Right lobe of liver (tissue), 6 donors: ENCODE results near the gene DDI2. TPM values are rescaled to one million over a fixed set of nuclear protein-coding genes. Genes with fewer than 3 reads are reported as not detected.

Experiments
- ATAC-seq, 4 donors: fragments of 200-7000 bp; cut with Tn5 transposase; one replicate each; pipeline ENCODE4 v1.9.1; 2020; ENCODE audit warnings: mild to moderate bottlenecking in 4 of 4, moderate library complexity in 4 of 4
- DNase-seq, 3 donors: peaks; one replicate each; pipeline ENCODE4 v3.0.0-alpha.2; 2020
- H3K27ac ChIP-seq, 3 donors: fragments of 200-600 bp; one replicate each; pipeline ENCODE4 v1.8.0; 2022
- H3K27me3 ChIP-seq, 2 donors: fragments of 200-600 bp; one replicate each; pipeline ENCODE4 v1.8.0; 2022
- H3K36me3 ChIP-seq, 4 donors: fragments of 200-600 bp; sonication (generic) in 1 of 4; one replicate each; pipeline versions ENCODE4 v1.5.1 to v1.8.0; 2017 to 2022; ENCODE audit warnings: control low read depth in 1 of 4
- H3K4me1 ChIP-seq, 4 donors: fragments of 200-600 bp; sonication (generic) in 1 of 4; one replicate each; pipeline versions ENCODE4 v1.5.1 to v1.8.0; 2017 to 2022; ENCODE audit warnings: control low read depth in 1 of 4
- H3K4me3 ChIP-seq, 3 donors: fragments of 200-600 bp; one replicate each; pipeline ENCODE4 v1.8.0; 2022
- H3K9me3 ChIP-seq, 4 donors: fragments of 200-600 bp; sonication (generic) in 1 of 4; one replicate each; pipeline versions ENCODE4 v1.5.1 to v1.8.0; 2017 to 2022; ENCODE audit warnings: control low read depth in 1 of 4
- CTCF ChIP-seq, 4 donors: fragments of 200-600 bp in 3 of 4; fragments of 450-650 bp in 1 of 4; IDR thresholded peaks; one replicate each; pipeline versions ENCODE4 v1.5.1 to v1.8.0; 2016 to 2022; ENCODE audit warnings: antibody characterized with exemption in 4 of 4, mild to moderate bottlenecking in 2 of 4
- POLR2A ChIP-seq: fragments of 450-650 bp; IDR thresholded peaks from one replicate; pipeline ENCODE4 v1.6.1; 2017; ENCODE audit warnings: antibody characterized with exemption, mild to moderate bottlenecking
- WGBS: methylation state at CpG from one replicate; pipeline ENCODE4 v1.1.6; 2018; ENCODE audit warnings: low coverage, low lambda C conversion rate; ENCODE audit not compliant: insufficient coverage; ENCODE audit errors: missing lambda C conversion rate; 5-methylcytosine and 5-hydroxymethylcytosine counted together
- intact Hi-C, 2 donors: fragments of 100-400 bp; cut with DNase I; formaldehyde crosslinking; loops; one replicate each; pipeline versions ENCODE4 v1.11.2 to v1.14.1; 2022
- long read RNA-seq: library from polyadenylated mRNA; unstranded; transcript quantifications from one replicate; pipeline ENCODE4 v2.0.0, GENCODE V29; 2019
- total RNA-seq, 6 experiments: library from RNA; depleted of rRNA in 2 of 6; stranded (reverse); fragments of >200 nt in 2 of 6; fragmentation: NEBNext Ultra II Directional in 3 of 6; extraction: Animal tissue kit (Norgen Biotek cat#: 25700) in 3 of 6; gene quantifications; one replicate each; pipeline versions ENCODE4 v1.1.0 to v1.2.4, GENCODE V29; 2016 to 2023
- donor health status: DM: no; HTN: yes; CAD: no.
- donor health status: DM: no; HTN: no; CAD: no.
- donor health status: DM: no; HTN: no; CAD: no.
- donor health status: DM: no; HTN: yes; CAD: no.
- donor health status: DM: no; HTN: yes; CAD: no.

Gene DDI2
- total RNA-seq: 10 to 100 TPM; 24.9 to 70.0 (median 42.9) TPM
- long read RNA-seq, partial matches to known transcripts: 0 of 4 reads
- long read RNA-seq, other reads (novel, unspliced or antisense): 4 of 4 reads

DNA sequence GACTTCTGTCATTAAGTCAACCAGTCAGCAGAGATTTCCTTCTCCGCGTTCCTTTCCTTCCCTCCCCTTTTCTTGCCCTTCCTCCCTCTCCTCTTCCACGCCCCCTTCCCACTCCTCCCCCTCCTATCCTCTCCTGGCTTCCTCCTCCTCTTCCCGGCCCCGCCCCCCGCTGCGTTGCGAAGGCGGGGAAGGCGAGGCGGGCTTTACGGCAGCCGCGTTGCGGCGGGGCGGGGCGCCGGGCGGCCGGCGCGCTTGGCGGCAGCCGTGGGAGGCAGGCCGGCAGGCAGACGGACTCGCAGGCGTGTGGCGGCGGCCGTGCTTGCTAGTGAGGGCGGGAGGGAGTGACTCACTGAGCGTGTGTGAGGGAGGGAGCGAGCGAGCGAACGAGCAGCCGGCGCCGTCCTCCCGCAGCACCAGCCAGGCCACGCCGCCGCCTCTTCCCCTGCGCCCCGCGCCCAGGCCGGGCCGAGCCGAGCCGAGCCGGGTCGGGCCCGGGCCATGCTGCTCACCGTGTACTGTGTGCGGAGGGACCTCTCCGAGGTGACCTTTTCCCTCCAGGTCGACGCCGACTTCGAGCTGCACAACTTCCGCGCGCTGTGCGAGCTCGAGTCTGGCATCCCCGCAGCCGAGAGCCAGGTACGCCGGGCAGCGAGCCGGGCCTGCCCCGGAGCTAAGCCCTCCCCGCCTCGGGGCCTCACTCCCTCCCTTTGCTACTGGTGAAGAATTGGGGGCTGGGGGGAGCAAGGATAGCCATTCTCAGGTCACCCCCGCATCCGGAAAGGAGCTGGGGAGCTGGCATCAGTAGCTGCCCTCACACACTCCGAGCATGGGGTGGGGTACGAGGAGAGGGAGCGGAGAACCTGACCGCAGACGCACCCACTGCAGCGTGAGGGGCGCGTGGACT, at the start of gene DDI2:
Gene DDI2 (plus strand): TSS at position 286 of the 904 bp plus-strand sequence. CDS start 213 bp downstream, at position 499.
- Histone ChIP-seq H3K27ac (peak within 1 kb of the TSS; percentile 86 to 96 (median 95)), H3K4me3 (peak within 1 kb of the TSS; percentile 95 to 100 (median 99)), H3K9me3 (no peaks in the 10 kb centered on the region), H3K27me3 (no peaks in the 10 kb centered on the region), H3K36me3 (no peaks in the 10 kb centered on the region), H3K4me1 (peaks cover 0 to 47% (median 16%) of the 10 kb centered on the region in 4 donors)
- intact Hi-C loops: no loop called here
- 0% methylated on average over 29 of the region's 86 CpGs for WGBS
- no peak for TF ChIP-seq CTCF (IDR thresholded peaks at IDR 0.05)
- peak; percentile 97 for TF ChIP-seq POLR2A
- peak; percentile 85 to 92 (median 86) for ATAC-seq
- DNase-seq: peak; percentile 96 to 98 (median 97)

DNA sequence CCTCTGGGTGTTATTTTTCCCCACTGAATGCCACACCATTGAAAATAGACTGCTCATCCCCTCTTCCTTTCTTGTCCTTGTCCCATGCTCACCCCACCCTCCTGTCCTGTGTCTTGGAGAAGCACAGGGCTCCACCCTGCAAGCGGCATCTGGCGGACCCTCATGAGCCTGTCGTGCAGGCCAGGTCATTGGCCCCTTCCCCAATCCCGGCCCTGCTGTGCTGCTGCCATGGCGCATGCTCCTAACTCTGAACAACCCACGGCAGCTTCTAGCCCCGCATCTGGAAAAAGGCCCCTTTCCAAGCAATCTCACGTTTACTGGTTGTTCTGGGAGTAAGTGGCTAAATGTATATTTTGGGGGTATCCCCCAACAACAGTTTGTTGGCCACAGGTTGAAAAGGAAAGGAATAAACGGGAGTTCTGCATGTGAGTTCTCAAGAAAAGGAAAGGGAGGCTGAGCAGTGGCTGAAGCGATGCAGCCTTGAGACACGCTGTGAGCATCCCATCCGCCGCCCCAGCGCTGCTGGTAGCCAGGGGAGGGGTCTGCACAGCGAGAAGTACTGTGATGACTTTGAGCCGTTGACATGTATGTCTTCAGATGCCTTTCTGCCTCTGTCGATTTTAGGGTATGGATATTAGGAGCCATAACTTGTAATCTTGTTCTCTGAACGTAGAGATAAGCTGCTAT, 48.7 kb upstream of the DDI2 start:
- Histone ChIP-seq H3K36me3 (peaks cover 0 to 61% (median 31%) of the 10 kb centered on the region in 4 donors), H3K4me1 (no peaks in the 10 kb centered on the region), H3K27me3 (no peaks in the 10 kb centered on the region), H3K9me3 (no peaks in the 10 kb centered on the region), H3K27ac (no peak overlapping the region), H3K4me3 (no peak overlapping the region)
- intact Hi-C loops: no loop called here
- TF ChIP-seq CTCF (IDR thresholded peaks at IDR 0.05): no peak
- TF ChIP-seq POLR2A: no peak
- peak in 1 of 4 donors; percentile 27 for ATAC-seq
- DNase-seq: no peak
- WGBS: 89% methylated on average over 18 of the region's 18 CpGs

DNA sequence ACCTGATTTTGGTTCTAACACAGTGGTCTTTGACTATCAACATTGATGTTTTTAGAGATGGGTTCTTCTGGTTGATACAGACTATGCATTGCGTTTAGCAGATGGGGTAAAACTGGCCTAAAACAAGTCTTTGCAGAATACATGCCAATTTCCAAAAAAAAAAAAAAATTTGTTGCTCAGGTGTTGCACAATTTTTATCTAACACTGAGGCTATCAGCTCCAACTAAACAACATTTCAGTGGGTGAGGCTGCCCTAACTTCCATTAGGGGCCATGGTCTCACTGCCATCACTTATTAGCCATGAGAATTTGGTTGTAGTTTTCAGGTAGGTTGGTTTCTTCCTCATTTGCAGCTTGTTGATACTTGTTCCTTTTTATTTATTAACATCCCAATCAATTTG, 46.4 kb upstream of the DDI2 start:
- peaks cover 0 to 42% (median 21%) of the 10 kb centered on the region in 4 donors for H3K36me3 ChIP-seq

DNA sequence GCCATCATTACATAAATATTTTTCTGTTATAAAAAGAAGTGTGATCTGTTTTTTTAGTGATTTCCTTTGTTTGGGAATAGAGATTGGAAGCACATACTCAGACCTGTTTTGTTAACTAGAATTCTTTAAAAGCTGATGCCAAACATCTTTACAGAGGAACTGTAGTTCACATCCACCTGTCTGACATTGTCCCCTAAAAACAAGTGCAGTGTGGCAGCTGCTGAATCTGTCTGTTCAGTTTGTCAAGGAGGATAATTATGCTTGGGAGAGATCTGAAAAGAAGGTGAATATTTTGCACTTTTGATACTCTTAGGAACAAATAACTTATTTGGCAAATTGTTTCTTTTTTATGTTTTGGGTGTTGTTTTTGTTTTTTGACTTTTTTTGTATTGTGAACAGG, 46.0 kb upstream of the DDI2 start:
- Histone ChIP-seq H3K27ac (no peak overlapping the region), H3K4me1 (peaks cover 0 to 17% (median 8%) of the 10 kb centered on the region in 4 donors), H3K9me3 (no peaks in the 10 kb centered on the region), H3K36me3 (peaks cover 0 to 38% (median 17%) of the 10 kb centered on the region in 4 donors), H3K27me3 (no peaks in the 10 kb centered on the region), H3K4me3 (no peak overlapping the region)
- TF ChIP-seq CTCF (IDR thresholded peaks at IDR 0.05) (no peak), POLR2A (no peak)
- DNase-seq (no peak), ATAC-seq (no peak)
- intact Hi-C loops: no loop called here

More for the DNA sequence above, 46.4 kb upstream of the DDI2 start:
- TF ChIP-seq POLR2A: no peak
- no peak for TF ChIP-seq CTCF (IDR thresholded peaks at IDR 0.05)
- 64% methylated on average over 1 of the region's 1 CpG for WGBS
- no peak for DNase-seq
- Histone ChIP-seq H3K9me3 (no peaks in the 10 kb centered on the region), H3K27ac (no peak overlapping the region), H3K4me1 (peaks cover 0 to 17% (median 8%) of the 10 kb centered on the region in 4 donors), H3K4me3 (no peak overlapping the region), H3K27me3 (no peaks in the 10 kb centered on the region)
- intact Hi-C loops: no loop called here
- ATAC-seq: no peak
